Loucy (cell line): Measurements from ENCODE around the gene PKM.

Experiments used
- EZH2phosphoT487 ChIP-seq: fragments of 200-600 bp; IDR thresholded peaks from 2 replicates; pipeline ENCODE4 v1.6.1; 2018; ENCODE audit warnings: antibody characterized with exemption, mild to moderate bottlenecking, moderate library complexity, borderline replicate concordance
- TF ChIP-seq, protein P1 (sequence below): fragments of 200-600 bp; sonication (generic); conservative IDR thresholded peaks from 2 replicates; pipeline ENCODE4 v1.5.1; 2014; ENCODE audit warnings: mild to moderate bottlenecking, antibody characterized with exemption, low read length

DNA sequence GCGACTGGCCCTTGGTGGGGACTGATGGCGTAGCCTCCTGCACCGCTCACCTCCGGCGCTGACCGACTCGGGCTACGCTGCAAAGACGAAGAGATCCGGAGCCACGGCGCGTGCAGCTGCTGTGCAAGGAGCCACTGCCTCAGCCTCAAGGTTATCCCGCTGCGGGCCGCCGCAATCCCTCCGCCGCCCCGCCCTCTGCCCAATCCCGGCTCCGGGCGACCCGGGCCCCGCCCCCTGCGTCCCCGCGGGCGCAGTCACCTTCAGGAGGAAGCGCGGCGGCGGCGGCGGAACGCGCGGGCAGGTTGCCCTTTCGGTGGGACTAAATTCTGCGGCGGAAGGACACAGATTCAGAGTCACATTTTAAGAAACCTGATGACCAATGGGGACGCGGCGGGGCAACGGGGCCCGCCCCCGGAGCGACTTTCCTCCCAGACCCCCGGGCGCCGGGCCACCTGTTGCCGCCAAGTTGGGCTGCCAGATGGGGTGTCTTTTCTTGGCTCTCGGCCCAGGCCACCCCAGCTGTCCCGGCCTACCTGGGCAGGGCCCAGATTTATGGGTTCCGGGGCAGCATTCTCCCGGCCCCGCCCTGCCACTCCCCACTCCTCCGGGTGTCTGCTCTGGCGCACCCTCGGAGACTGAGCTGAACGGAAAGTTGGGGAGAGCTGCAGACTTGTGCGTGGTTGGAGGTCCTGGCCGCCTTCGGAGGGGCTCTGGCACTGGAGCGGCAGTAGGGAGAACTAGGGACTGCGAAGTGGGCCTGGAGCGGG is at the start of gene PKM:
- TF ChIP-seq, protein P1, sequence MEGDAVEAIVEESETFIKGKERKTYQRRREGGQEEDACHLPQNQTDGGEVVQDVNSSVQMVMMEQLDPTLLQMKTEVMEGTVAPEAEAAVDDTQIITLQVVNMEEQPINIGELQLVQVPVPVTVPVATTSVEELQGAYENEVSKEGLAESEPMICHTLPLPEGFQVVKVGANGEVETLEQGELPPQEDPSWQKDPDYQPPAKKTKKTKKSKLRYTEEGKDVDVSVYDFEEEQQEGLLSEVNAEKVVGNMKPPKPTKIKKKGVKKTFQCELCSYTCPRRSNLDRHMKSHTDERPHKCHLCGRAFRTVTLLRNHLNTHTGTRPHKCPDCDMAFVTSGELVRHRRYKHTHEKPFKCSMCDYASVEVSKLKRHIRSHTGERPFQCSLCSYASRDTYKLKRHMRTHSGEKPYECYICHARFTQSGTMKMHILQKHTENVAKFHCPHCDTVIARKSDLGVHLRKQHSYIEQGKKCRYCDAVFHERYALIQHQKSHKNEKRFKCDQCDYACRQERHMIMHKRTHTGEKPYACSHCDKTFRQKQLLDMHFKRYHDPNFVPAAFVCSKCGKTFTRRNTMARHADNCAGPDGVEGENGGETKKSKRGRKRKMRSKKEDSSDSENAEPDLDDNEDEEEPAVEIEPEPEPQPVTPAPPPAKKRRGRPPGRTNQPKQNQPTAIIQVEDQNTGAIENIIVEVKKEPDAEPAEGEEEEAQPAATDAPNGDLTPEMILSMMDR = no peak
- no peak for TF ChIP-seq EZH2phosphoT487
